ENCODE measurements around the gene SLC39A2.
"Not testable (repeated sequence)": the region's sequence is repeated elsewhere in the genome, so short reads cannot be mapped to it uniquely, and the experiment has no call there.

Gene SLC39A2

GRCh38 chr14:20971705-20972021, 27.4 kb upstream of the SLC39A2 start:
- H3K4me3 ChIP-seq (ENCODE audit: low read depth, low read length): peak overlapping the region; percentile 71
- DNase-seq (ENCODE audit: low read depth): no peak
- no peak for TF ChIP-seq CTCF (conservative IDR thresholded peaks at IDR 0.05; ENCODE audit: low read depth, low read length)

- TF ChIP-seq CTCF (conservative IDR thresholded peaks at IDR 0.05; ENCODE audit: low read depth, low read length): no peak
- H3K4me3 ChIP-seq (ENCODE audit: low read depth, low read length): no peak overlapping the region
- DNase-seq (ENCODE audit: low read depth): no peak
Observed at GRCh38 chr14:20973501-20973900, 25.6 kb upstream of the SLC39A2 start.

- TF ChIP-seq CTCF (conservative IDR thresholded peaks at IDR 0.05; ENCODE audit: low read depth, low read length): no peak
Observed at GRCh38 chr14:20976291-20976690, 22.8 kb upstream of the SLC39A2 start.

GRCh38 chr14:20978687-20979086, 20.4 kb upstream of the SLC39A2 start:
- DNase-seq (ENCODE audit: low read depth): no peak
- no peak overlapping the region for H3K4me3 ChIP-seq (ENCODE audit: low read depth, low read length)
- TF ChIP-seq CTCF (conservative IDR thresholded peaks at IDR 0.05; ENCODE audit: low read depth, low read length): no peak

More at GRCh38 chr14:20976291-20976690, 22.8 kb upstream of the SLC39A2 start:
- H3K4me3 ChIP-seq (ENCODE audit: low read depth, low read length): no peak overlapping the region
- no peak for DNase-seq (ENCODE audit: low read depth)

GRCh38 chr14:20980906-20981305, 18.2 kb upstream of the SLC39A2 start:
- no peak for TF ChIP-seq CTCF (conservative IDR thresholded peaks at IDR 0.05; ENCODE audit: low read depth, low read length)
- no peak overlapping the region for H3K4me3 ChIP-seq (ENCODE audit: low read depth, low read length)
- no peak for DNase-seq (ENCODE audit: low read depth)

- no peak for DNase-seq (ENCODE audit: low read depth)
Observed at GRCh38 chr14:20982646-20983369, 16.3 kb upstream of the SLC39A2 start.

GRCh38 chr14:20985650-20986049, 13.4 kb upstream of the SLC39A2 start:
- DNase-seq (ENCODE audit: low read depth): not testable (repeated sequence)

More at GRCh38 chr14:20982646-20983369, 16.3 kb upstream of the SLC39A2 start:
- TF ChIP-seq CTCF (conservative IDR thresholded peaks at IDR 0.05; ENCODE audit: low read depth, low read length): no peak
- H3K4me3 ChIP-seq (ENCODE audit: low read depth, low read length): no peak overlapping the region

More at GRCh38 chr14:20985650-20986049, 13.4 kb upstream of the SLC39A2 start:
- not testable (repeated sequence) for H3K4me3 ChIP-seq (ENCODE audit: low read depth, low read length)

Data from choroid plexus epithelial cell (primary cell).